ENCODE data around the gene MOCOS. TPM values are rescaled to one million over a fixed set of nuclear protein-coding genes. Genes with fewer than 3 reads are reported as not detected.
A peak's percentile ranks its signal among the peaks of the same experiment; 100 is the strongest.

MOCOS gene
- total RNA-seq, 1 experiment from 2014 or later: 4.2 TPM

DNA sequence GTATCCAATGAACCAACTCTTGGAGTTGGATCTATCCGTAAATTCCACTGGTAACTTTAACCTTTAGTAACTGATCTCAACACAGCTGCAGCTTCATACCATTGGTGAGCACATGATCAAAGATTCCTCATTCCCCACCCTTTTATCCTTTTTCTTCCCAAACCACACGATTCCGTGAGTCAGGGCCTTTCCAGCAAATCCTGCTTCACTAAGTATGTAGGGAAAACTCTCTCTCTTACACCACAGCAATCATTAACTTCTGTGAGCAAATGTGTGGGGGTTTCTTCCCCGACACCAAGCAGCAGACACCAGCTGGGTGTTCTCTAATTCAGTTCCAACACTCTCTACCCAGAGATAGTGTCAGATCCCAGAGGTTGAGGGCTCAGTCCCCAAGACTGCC, 34.1 kb upstream of the MOCOS start:
- no peaks in the 10 kb centered on the region for H3K9me3 Mint-ChIP-seq
- DNase-seq (ENCODE audit: low spot score): no peak
- H3K27me3 Mint-ChIP-seq (ENCODE audit: low read depth): no peaks in the 10 kb centered on the region
- H3K4me1 Mint-ChIP-seq: no peaks in the 10 kb centered on the region
- ChIA-PET POLR2A (no interaction called here), CTCF (no interaction called here)
- TF ChIP-seq CBFB (CRISPR knock-in tag; IDR thresholded peaks at IDR 0.05; ENCODE audit: low read depth) (no peak), JAZF1 (CRISPR knock-in tag; IDR thresholded peaks at IDR 0.05) (no peak), ZNF317 (CRISPR knock-in tag; IDR thresholded peaks at IDR 0.05; ENCODE audit: borderline replicate concordance, low read depth) (no peak), ESRRA (CRISPR knock-in tag; IDR thresholded peaks at IDR 0.05; ENCODE audit: borderline replicate concordance) (no peak), FOXJ3 (CRISPR knock-in tag; IDR thresholded peaks at IDR 0.05; ENCODE audit: borderline replicate concordance) (no peak), PREB (CRISPR knock-in tag; IDR thresholded peaks at IDR 0.05; ENCODE audit: borderline replicate concordance) (no peak), ZNF532 (CRISPR knock-in tag; IDR thresholded peaks at IDR 0.05; ENCODE audit: borderline replicate concordance) (no peak), OVOL2 (CRISPR knock-in tag; IDR thresholded peaks at IDR 0.05; ENCODE audit: borderline replicate concordance) (no peak), SP1 (CRISPR knock-in tag; conservative IDR thresholded peaks at IDR 0.05) (no peak), GABPB1 (CRISPR knock-in tag; IDR thresholded peaks at IDR 0.05) (no peak), PRDM15 (CRISPR knock-in tag; IDR thresholded peaks at IDR 0.05) (no peak), ZNF219 (CRISPR knock-in tag; IDR thresholded peaks at IDR 0.05; ENCODE audit: borderline replicate concordance) (no peak), TCF7 (CRISPR knock-in tag; IDR thresholded peaks at IDR 0.05; ENCODE audit: low read depth) (no peak), ZNF232 (CRISPR knock-in tag; IDR thresholded peaks at IDR 0.05) (no peak)
- TF ChIP-seq, protein P1, sequence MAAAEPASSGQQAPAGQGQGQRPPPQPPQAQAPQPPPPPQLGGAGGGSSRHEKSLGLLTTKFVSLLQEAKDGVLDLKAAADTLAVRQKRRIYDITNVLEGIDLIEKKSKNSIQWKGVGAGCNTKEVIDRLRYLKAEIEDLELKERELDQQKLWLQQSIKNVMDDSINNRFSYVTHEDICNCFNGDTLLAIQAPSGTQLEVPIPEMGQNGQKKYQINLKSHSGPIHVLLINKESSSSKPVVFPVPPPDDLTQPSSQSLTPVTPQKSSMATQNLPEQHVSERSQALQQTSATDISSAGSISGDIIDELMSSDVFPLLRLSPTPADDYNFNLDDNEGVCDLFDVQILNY (CRISPR knock-in tag; IDR thresholded peaks at IDR 0.05): no peak
- H3K4me3 Mint-ChIP-seq: no peak overlapping the region
- peaks cover 74% of the 10 kb centered on the region for H3K36me3 Mint-ChIP-seq
- ATAC-seq: no peak
- peak overlapping the region; percentile 57; the same call in 1 of the 2 replicates for H3K27ac Mint-ChIP-seq

DNA sequence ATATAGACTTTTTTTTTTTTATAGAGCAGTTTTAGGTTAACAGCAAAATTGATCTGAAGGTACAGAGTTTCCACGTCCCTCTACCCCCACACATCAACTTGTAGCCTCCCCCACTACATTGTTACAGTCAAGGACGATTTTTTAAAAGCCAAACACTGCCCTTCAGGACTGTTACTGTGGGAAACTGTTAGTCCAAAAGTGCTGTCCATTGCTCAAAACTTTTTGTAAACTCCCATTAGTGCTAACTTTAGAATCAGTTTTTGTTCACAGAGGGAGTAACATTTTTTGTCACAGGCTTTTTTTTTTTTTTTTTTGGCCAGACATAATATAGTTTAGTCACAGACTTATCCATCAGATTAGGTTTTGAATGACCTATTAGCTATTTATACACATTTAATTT, 33.5 kb upstream of the MOCOS start:
- DNase-seq (ENCODE audit: low spot score) (no peak), ATAC-seq (no peak)
- H3K36me3 Mint-ChIP-seq: peaks cover 73% of the 10 kb centered on the region
- ChIA-PET POLR2A (no interaction called here), CTCF (no interaction called here)
- H3K9me3 Mint-ChIP-seq: no peaks in the 10 kb centered on the region
- H3K27me3 Mint-ChIP-seq (ENCODE audit: low read depth): no peaks in the 10 kb centered on the region
- no peak overlapping the region for H3K27ac Mint-ChIP-seq
- no peaks in the 10 kb centered on the region for H3K4me1 Mint-ChIP-seq
- no peak overlapping the region for H3K4me3 Mint-ChIP-seq
- TF ChIP-seq ESRRA (CRISPR knock-in tag; IDR thresholded peaks at IDR 0.05; ENCODE audit: borderline replicate concordance) (no peak), ZBTB43 (CRISPR knock-in tag; IDR thresholded peaks at IDR 0.05) (no peak), ARID4B (CRISPR knock-in tag; IDR thresholded peaks at IDR 0.05; ENCODE audit: borderline replicate concordance) (no peak), NR3C1 (CRISPR knock-in tag; conservative IDR thresholded peaks at IDR 0.05; ENCODE audit: low read depth) (no peak)
- TF ChIP-seq, protein P2, sequence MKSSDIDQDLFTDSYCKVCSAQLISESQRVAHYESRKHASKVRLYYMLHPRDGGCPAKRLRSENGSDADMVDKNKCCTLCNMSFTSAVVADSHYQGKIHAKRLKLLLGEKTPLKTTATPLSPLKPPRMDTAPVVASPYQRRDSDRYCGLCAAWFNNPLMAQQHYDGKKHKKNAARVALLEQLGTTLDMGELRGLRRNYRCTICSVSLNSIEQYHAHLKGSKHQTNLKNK (CRISPR knock-in tag; IDR thresholded peaks at IDR 0.05): no peak
